NCI-H2227 (cell line): Measurements from ENCODE around the gene KCTD6.

ENCODE experiments used
- DNase-seq: peaks from one replicate; lab custom pipeline; 2025; ENCODE audit not compliant: unreplicated experiment; lab: John Stamatoyannopoulos, UW

The KCTD6 gene

DNA sequence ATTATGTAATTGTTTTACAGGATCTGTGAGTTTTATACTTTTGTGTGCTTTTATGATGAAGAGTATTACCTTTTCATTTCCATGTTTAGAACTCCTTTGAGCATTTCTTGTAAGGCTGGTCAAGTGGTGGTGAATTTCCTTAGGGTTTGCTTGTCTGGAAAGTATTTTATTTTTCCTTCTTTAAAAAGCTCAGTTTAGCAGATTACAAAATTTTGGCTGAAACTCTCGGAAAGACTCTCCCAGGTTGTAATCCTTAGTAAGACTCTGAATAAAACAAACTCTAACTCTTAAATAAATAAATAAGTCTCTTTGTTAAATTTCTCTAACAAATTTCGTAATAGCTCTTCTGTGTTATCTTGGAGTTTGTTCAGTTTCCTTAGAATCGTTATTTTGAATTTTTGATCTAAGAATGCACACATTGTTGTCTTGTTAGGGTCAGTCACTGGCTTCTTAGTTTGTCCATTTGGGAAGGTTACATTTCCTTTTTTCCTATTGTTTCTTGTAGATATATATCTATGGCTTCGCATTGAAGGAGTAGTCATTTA lies 59.8 kb downstream of the KCTD6 start:
- DNase-seq = no peak
